ENCODE measurements around the gene LTBP1. TPM values are rescaled to one million over a fixed set of nuclear protein-coding genes. Genes with fewer than 3 reads are reported as not detected.

Gene LTBP1
- total RNA-seq, 1 donor from 2014 or later: 102 TPM

- Mint-ChIP-seq H3K27ac (ENCODE audit: unreplicated experiment) (peak overlapping the region; percentile 28), H3K4me3 (ENCODE audit: unreplicated experiment) (no peak overlapping the region), H3K9me3 (ENCODE audit: unreplicated experiment) (no peaks in the 10 kb centered on the region), H3K4me1 (ENCODE audit: unreplicated experiment) (peaks cover 42% of the 10 kb centered on the region), H3K36me3 (ENCODE audit: unreplicated experiment) (no peaks in the 10 kb centered on the region), H3K27me3 (ENCODE audit: unreplicated experiment) (no peaks in the 10 kb centered on the region)
- DNase-seq (ENCODE audit: extremely low spot score, unreplicated experiment): no peak
- TF ChIP-seq CTCF (IDR thresholded peaks at IDR 0.05): no peak
These were observed 64.6 kb downstream of the LTBP1 start for GRCh38 chr2:33011373-33011772.

DNA sequence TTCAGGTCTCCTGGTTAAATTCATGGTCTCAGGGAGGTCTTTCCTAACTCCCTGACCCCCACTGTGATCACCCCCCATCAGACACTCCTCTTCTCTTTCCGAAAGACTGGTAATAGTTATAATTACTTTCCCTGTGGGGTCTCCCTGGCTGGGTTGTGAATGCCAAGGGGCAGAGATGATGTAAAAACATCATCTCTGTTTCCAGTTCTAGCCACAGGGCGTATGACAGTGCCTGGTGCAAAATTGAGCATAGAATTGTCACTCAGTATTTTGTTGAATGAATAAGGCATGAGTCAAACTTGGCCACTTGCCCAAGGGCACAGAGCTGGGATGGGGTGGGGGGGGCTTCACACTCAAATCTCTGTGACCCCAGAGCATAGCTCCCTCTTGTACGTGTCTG is 65.2 kb downstream of the LTBP1 start:
- no peak for TF ChIP-seq CTCF (IDR thresholded peaks at IDR 0.05)
- DNase-seq (ENCODE audit: extremely low spot score, unreplicated experiment): no peak
- Mint-ChIP-seq H3K9me3 (ENCODE audit: unreplicated experiment) (no peaks in the 10 kb centered on the region), H3K36me3 (ENCODE audit: unreplicated experiment) (no peaks in the 10 kb centered on the region), H3K4me1 (ENCODE audit: unreplicated experiment) (peaks cover 42% of the 10 kb centered on the region), H3K27me3 (ENCODE audit: unreplicated experiment) (no peaks in the 10 kb centered on the region), H3K27ac (ENCODE audit: unreplicated experiment) (peak overlapping the region; percentile 85), H3K4me3 (ENCODE audit: unreplicated experiment) (peak overlapping the region; percentile 35)

- no peak for TF ChIP-seq CTCF (IDR thresholded peaks at IDR 0.05)
These were observed 66.9 kb downstream of the LTBP1 start for GRCh38 chr2:33013684-33014110.

GRCh38 chr2:33014268-33014667 is 67.5 kb downstream of the LTBP1 start:
- Mint-ChIP-seq H3K4me3 (ENCODE audit: unreplicated experiment) (no peak overlapping the region), H3K9me3 (ENCODE audit: unreplicated experiment) (no peaks in the 10 kb centered on the region), H3K27me3 (ENCODE audit: unreplicated experiment) (no peaks in the 10 kb centered on the region), H3K4me1 (ENCODE audit: unreplicated experiment) (peaks cover 51% of the 10 kb centered on the region), H3K27ac (ENCODE audit: unreplicated experiment) (peak overlapping the region; percentile 78), H3K36me3 (ENCODE audit: unreplicated experiment) (no peaks in the 10 kb centered on the region)
- DNase-seq (ENCODE audit: extremely low spot score, unreplicated experiment): no peak
- no peak for TF ChIP-seq CTCF (IDR thresholded peaks at IDR 0.05)

More at GRCh38 chr2:33013684-33014110, 66.9 kb downstream of the LTBP1 start:
- no peak overlapping the region for H3K4me3 Mint-ChIP-seq (ENCODE audit: unreplicated experiment)
- H3K9me3 Mint-ChIP-seq (ENCODE audit: unreplicated experiment): no peaks in the 10 kb centered on the region
- peaks cover 48% of the 10 kb centered on the region for H3K4me1 Mint-ChIP-seq (ENCODE audit: unreplicated experiment)
- peak overlapping the region; percentile 78 for H3K27ac Mint-ChIP-seq (ENCODE audit: unreplicated experiment)
- no peaks in the 10 kb centered on the region for H3K27me3 Mint-ChIP-seq (ENCODE audit: unreplicated experiment)
- DNase-seq (ENCODE audit: extremely low spot score, unreplicated experiment): no peak
- no peaks in the 10 kb centered on the region for H3K36me3 Mint-ChIP-seq (ENCODE audit: unreplicated experiment)

- Mint-ChIP-seq H3K4me3 (ENCODE audit: unreplicated experiment) (no peak overlapping the region), H3K4me1 (ENCODE audit: unreplicated experiment) (peaks cover 53% of the 10 kb centered on the region), H3K27ac (ENCODE audit: unreplicated experiment) (peak overlapping the region; percentile 78), H3K27me3 (ENCODE audit: unreplicated experiment) (no peaks in the 10 kb centered on the region), H3K9me3 (ENCODE audit: unreplicated experiment) (no peaks in the 10 kb centered on the region), H3K36me3 (ENCODE audit: unreplicated experiment) (no peaks in the 10 kb centered on the region)
- no peak for TF ChIP-seq CTCF (IDR thresholded peaks at IDR 0.05)
- no peak for DNase-seq (ENCODE audit: extremely low spot score, unreplicated experiment)
These were observed 68.8 kb downstream of the LTBP1 start for GRCh38 chr2:33015421-33016142.

Measured in osteocyte (in vitro differentiated cells).